ENCODE results near the gene ORC6.

DNA sequence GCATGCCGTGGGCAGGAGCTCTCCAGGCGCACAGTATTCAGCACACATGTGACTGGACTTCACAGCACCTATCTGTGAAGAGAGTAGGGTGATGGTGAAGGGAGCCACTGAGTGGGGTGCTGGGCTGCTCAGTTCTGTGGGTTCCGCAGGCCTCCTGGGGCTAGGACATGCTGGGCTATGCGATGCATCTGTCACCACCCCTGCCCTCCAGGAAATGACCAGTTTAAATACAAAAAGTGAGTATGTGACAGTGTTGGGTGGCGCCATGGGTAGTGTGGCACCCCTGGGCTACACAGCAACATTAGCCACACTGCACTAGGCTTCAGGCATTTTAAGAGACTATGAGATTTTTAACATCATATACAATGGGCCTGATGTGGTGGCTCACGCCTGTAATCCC, 30.1 kb downstream of the ORC6 start:
- TF ChIP-seq POLR2A (conservative IDR thresholded peaks at IDR 0.05) (no peak), EZH2 (IDR thresholded peaks at IDR 0.05; ENCODE audit: borderline replicate concordance, low read depth, low read length) (no peak), NR2C2 (CRISPR knock-in tag; IDR thresholded peaks at IDR 0.05) (no peak), NR2C2 (tag; IDR thresholded peaks at IDR 0.05) (no peak), ZNF311 (CRISPR knock-in tag; IDR thresholded peaks at IDR 0.05) (no peak), CTCF (IDR thresholded peaks at IDR 0.05 in 2 of 3, conservative IDR thresholded peaks at IDR 0.05 in 1 of 3; ENCODE audit: insufficient read depth in 2 of 3, low read depth in 1 of 3, low read length in 3 of 3) (no peak), ZNF274 (IDR thresholded peaks at IDR 0.05; ENCODE audit: borderline replicate concordance, low read depth, low read length) (no peak), TBL1XR1 (IDR thresholded peaks at IDR 0.05; ENCODE audit: low read length in 2 of 2) (no peak), ZNF436 (CRISPR knock-in tag; IDR thresholded peaks at IDR 0.05) (no peak), ZNF589 (CRISPR knock-in tag; IDR thresholded peaks at IDR 0.05; ENCODE audit: low read depth) (no peak)
- TF ChIP-seq, protein P1, sequence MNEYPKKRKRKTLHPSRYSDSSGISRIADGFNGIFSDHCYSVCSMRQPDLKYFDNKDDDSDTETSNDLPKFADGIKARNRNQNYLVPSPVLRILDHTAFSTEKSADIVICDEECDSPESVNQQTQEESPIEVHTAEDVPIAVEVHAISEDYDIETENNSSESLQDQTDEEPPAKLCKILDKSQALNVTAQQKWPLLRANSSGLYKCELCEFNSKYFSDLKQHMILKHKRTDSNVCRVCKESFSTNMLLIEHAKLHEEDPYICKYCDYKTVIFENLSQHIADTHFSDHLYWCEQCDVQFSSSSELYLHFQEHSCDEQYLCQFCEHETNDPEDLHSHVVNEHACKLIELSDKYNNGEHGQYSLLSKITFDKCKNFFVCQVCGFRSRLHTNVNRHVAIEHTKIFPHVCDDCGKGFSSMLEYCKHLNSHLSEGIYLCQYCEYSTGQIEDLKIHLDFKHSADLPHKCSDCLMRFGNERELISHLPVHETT (CRISPR knock-in tag; conservative IDR thresholded peaks at IDR 0.05 in 1 of 2, IDR thresholded peaks at IDR 0.05 in 1 of 2): no peak
- TF ChIP-seq, protein P2, sequence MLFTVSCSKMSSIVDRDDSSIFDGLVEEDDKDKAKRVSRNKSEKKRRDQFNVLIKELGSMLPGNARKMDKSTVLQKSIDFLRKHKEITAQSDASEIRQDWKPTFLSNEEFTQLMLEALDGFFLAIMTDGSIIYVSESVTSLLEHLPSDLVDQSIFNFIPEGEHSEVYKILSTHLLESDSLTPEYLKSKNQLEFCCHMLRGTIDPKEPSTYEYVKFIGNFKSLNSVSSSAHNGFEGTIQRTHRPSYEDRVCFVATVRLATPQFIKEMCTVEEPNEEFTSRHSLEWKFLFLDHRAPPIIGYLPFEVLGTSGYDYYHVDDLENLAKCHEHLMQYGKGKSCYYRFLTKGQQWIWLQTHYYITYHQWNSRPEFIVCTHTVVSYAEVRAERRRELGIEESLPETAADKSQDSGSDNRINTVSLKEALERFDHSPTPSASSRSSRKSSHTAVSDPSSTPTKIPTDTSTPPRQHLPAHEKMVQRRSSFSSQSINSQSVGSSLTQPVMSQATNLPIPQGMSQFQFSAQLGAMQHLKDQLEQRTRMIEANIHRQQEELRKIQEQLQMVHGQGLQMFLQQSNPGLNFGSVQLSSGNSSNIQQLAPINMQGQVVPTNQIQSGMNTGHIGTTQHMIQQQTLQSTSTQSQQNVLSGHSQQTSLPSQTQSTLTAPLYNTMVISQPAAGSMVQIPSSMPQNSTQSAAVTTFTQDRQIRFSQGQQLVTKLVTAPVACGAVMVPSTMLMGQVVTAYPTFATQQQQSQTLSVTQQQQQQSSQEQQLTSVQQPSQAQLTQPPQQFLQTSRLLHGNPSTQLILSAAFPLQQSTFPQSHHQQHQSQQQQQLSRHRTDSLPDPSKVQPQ (CRISPR knock-in tag; IDR thresholded peaks at IDR 0.05; ENCODE audit: borderline replicate concordance): no peak
- TF ChIP-seq, protein P3, sequence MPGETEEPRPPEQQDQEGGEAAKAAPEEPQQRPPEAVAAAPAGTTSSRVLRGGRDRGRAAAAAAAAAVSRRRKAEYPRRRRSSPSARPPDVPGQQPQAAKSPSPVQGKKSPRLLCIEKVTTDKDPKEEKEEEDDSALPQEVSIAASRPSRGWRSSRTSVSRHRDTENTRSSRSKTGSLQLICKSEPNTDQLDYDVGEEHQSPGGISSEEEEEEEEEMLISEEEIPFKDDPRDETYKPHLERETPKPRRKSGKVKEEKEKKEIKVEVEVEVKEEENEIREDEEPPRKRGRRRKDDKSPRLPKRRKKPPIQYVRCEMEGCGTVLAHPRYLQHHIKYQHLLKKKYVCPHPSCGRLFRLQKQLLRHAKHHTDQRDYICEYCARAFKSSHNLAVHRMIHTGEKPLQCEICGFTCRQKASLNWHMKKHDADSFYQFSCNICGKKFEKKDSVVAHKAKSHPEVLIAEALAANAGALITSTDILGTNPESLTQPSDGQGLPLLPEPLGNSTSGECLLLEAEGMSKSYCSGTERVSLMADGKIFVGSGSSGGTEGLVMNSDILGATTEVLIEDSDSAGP (CRISPR knock-in tag; IDR thresholded peaks at IDR 0.05): no peak
